Astrocyte (in vitro differentiated cells and primary cell): ENCODE data around the gene TPX2. TPM values are rescaled to one million over a fixed set of nuclear protein-coding genes. Genes with fewer than 3 reads are reported as not detected.

Experiments used
- DNase-seq: peaks from one replicate; pipeline ENCODE4 v3.0.0-alpha.2; 2010; ENCODE audit warnings: low read depth
- FAIRE-seq: peaks from 2 replicates; lab custom pipeline; 2011; peaks lifted over from hg19 to GRCh38; lab: Jason Lieb, UNC
- H2AFZ ChIP-seq: 2 replicates; pipeline ENCODE4 v1.6.0; 2012; ENCODE audit warnings: low read depth, low read length, inconsistent platforms
- H3K27ac ChIP-seq: 2 replicates; pipeline ENCODE4 v1.5.1; 2011; ENCODE audit warnings: low read depth, low read length, inconsistent platforms
- H3K27me3 ChIP-seq: 2 replicates; pipeline ENCODE4 v1.6.0; 2011; ENCODE audit warnings: low read length, inconsistent platforms; ENCODE audit not compliant: insufficient read depth
- H3K36me3 ChIP-seq: 2 replicates; pipeline ENCODE4 v1.5.1; 2011; ENCODE audit warnings: low read length, inconsistent platforms; ENCODE audit not compliant: insufficient read depth
- H3K4me1 ChIP-seq: 2 replicates; pipeline ENCODE4 v1.5.1; 2011; ENCODE audit warnings: low read length, inconsistent platforms; ENCODE audit not compliant: insufficient read depth
- H3K4me2 ChIP-seq: 2 replicates; pipeline ENCODE4 v1.6.0; 2012; ENCODE audit warnings: low read length, inconsistent platforms
- H3K4me3 ChIP-seq: 2 replicates; pipeline ENCODE4 v1.5.1; 2011; ENCODE audit warnings: low read depth, mild to moderate bottlenecking, low read length, inconsistent platforms; ENCODE audit not compliant: insufficient read depth
- H3K79me2 ChIP-seq: 2 replicates; pipeline ENCODE4 v1.6.0; 2012; ENCODE audit warnings: mild to moderate bottlenecking, low read length, inconsistent platforms; ENCODE audit not compliant: insufficient read depth
- H3K9ac ChIP-seq: 2 replicates; pipeline ENCODE4 v1.6.0; 2012; ENCODE audit warnings: mild to moderate bottlenecking, low read length, inconsistent platforms
- H3K9me3 ChIP-seq: 2 replicates; pipeline ENCODE4 v1.5.1; 2012; ENCODE audit warnings: low read depth, mild to moderate bottlenecking, low read length, inconsistent platforms; ENCODE audit not compliant: insufficient read depth
- H4K20me1 ChIP-seq: 2 replicates; pipeline ENCODE4 v1.6.0; 2012; ENCODE audit warnings: low read length, inconsistent platforms; ENCODE audit not compliant: insufficient read depth
- H3K27ac Mint-ChIP-seq: one replicate; pipeline ENCODE4 v1.8.0; 2021; ENCODE audit warnings: mild to moderate bottlenecking, mixed read lengths; ENCODE audit not compliant: unreplicated experiment
- H3K27me3 Mint-ChIP-seq: one replicate; pipeline ENCODE4 v1.8.0; 2021; ENCODE audit warnings: low read depth, mixed read lengths; ENCODE audit not compliant: unreplicated experiment
- H3K36me3 Mint-ChIP-seq: one replicate; pipeline ENCODE4 v1.8.0; 2021; ENCODE audit warnings: low read depth, mixed read lengths; ENCODE audit not compliant: unreplicated experiment
- H3K4me1 Mint-ChIP-seq: one replicate; pipeline ENCODE4 v1.8.0; 2021; ENCODE audit warnings: low read depth, mixed read lengths; ENCODE audit not compliant: unreplicated experiment
- H3K4me3 Mint-ChIP-seq: one replicate; pipeline ENCODE4 v1.8.0; 2021; ENCODE audit warnings: mild to moderate bottlenecking, moderate library complexity, mixed read lengths; ENCODE audit not compliant: unreplicated experiment
- H3K9me3 Mint-ChIP-seq: one replicate; pipeline ENCODE4 v1.8.0; 2021; ENCODE audit warnings: mild to moderate bottlenecking, mixed read lengths; ENCODE audit not compliant: unreplicated experiment
- CTCF ChIP-seq: IDR thresholded peaks from 2 replicates; pipeline ENCODE4 v1.5.1; 2011; ENCODE audit warnings: low read depth, mild to moderate bottlenecking, inconsistent platforms, low read length, moderate library complexity; ENCODE audit not compliant: insufficient read depth
- EZH2 ChIP-seq: IDR thresholded peaks from 2 replicates; pipeline ENCODE4 v1.6.1; 2012; ENCODE audit warnings: mild to moderate bottlenecking, low read length, inconsistent platforms; ENCODE audit not compliant: insufficient read depth
- total RNA-seq: library from RNA; stranded (reverse); gene quantifications from 2 replicates; pipeline ENCODE4 v1.2.1, GENCODE V29; 2021

Gene TPX2
- total RNA-seq, 1 donor from 2014 or later: 41.6 TPM

GRCh38 chr20:31691646-31692275, 47.3 kb upstream of the TPX2 start:
- Histone ChIP-seq H3K27me3 (no peaks in the 10 kb centered on the region), H2AFZ (no peak overlapping the region), H3K79me2 (peaks cover 87% of the 10 kb centered on the region), H3K4me1 (peaks cover 13% of the 10 kb centered on the region), H4K20me1 (peaks cover 34% of the 10 kb centered on the region), H3K27ac (peak overlapping the region; percentile 24), H3K4me3 (no peak overlapping the region), H3K4me2 (peak overlapping the region; percentile 20), H3K9ac (no peak overlapping the region), H3K36me3 (peaks cover 5% of the 10 kb centered on the region), H3K9me3 (no peaks in the 10 kb centered on the region)
- no peaks in the 10 kb centered on the region for H3K27me3 Mint-ChIP-seq
- TF ChIP-seq EZH2 (no peak), CTCF (no peak)
- FAIRE-seq: no peak
- no peak overlapping the region for H3K4me3 Mint-ChIP-seq
- peaks cover 47% of the 10 kb centered on the region for H3K4me1 Mint-ChIP-seq
- peak overlapping the region; percentile 30 for H3K27ac Mint-ChIP-seq
- peaks cover 35% of the 10 kb centered on the region for H3K36me3 Mint-ChIP-seq
- peak; percentile 80 for DNase-seq
- no peaks in the 10 kb centered on the region for H3K9me3 Mint-ChIP-seq

- no peaks in the 10 kb centered on the region for H3K9me3 ChIP-seq
- H3K4me3 ChIP-seq: no peak overlapping the region
- peaks cover 14% of the 10 kb centered on the region for H3K4me1 ChIP-seq
- Mint-ChIP-seq H3K4me3 (no peak overlapping the region), H3K4me1 (peaks cover 52% of the 10 kb centered on the region), H3K27ac (no peak overlapping the region), H3K9me3 (no peaks in the 10 kb centered on the region), H3K27me3 (no peaks in the 10 kb centered on the region), H3K36me3 (peaks cover 29% of the 10 kb centered on the region)
- peaks cover 4% of the 10 kb centered on the region for H3K36me3 ChIP-seq
- H3K27me3 ChIP-seq: no peaks in the 10 kb centered on the region
- no peak overlapping the region for H2AFZ ChIP-seq
- no peak overlapping the region for H3K27ac ChIP-seq
- H4K20me1 ChIP-seq: peaks cover 29% of the 10 kb centered on the region
- H3K4me2 ChIP-seq: no peak overlapping the region
- peaks cover 89% of the 10 kb centered on the region for H3K79me2 ChIP-seq
- FAIRE-seq (no peak), DNase-seq (no peak)
- TF ChIP-seq EZH2: no peak
- no peak for TF ChIP-seq CTCF
- H3K9ac ChIP-seq: no peak overlapping the region
Observed at GRCh38 chr20:31693402-31693801, 45.7 kb upstream of the TPX2 start.

- Histone ChIP-seq H3K79me2 (peaks cover 90% of the 10 kb centered on the region), H3K4me1 (peaks cover 22% of the 10 kb centered on the region), H2AFZ (no peak overlapping the region), H3K4me2 (no peak overlapping the region), H4K20me1 (peaks cover 26% of the 10 kb centered on the region), H3K27me3 (no peaks in the 10 kb centered on the region), H3K36me3 (no peaks in the 10 kb centered on the region), H3K9me3 (no peaks in the 10 kb centered on the region), H3K9ac (no peak overlapping the region), H3K27ac (no peak overlapping the region), H3K4me3 (no peak overlapping the region)
- FAIRE-seq (no peak), DNase-seq (no peak)
- Mint-ChIP-seq H3K4me3 (no peak overlapping the region), H3K36me3 (peaks cover 25% of the 10 kb centered on the region), H3K27ac (no peak overlapping the region), H3K4me1 (peaks cover 59% of the 10 kb centered on the region), H3K27me3 (no peaks in the 10 kb centered on the region), H3K9me3 (no peaks in the 10 kb centered on the region)
- TF ChIP-seq EZH2: no peak
- no peak for TF ChIP-seq CTCF
Observed at GRCh38 chr20:31693987-31694661, 45.0 kb upstream of the TPX2 start.
